Hippocampal formation (tissue), 2 donors: ENCODE data around the gene DACH1.
"Not testable (repeated sequence)": the region's sequence is repeated elsewhere in the genome, so short reads cannot be mapped to it uniquely, and the experiment has no call there.

ENCODE experiments used
- DNase-seq, 2 donors: peaks; one replicate each; lab custom pipeline; 2025; lab: John Stamatoyannopoulos, UW

DACH1 gene

GRCh38 chr13:71828564-71828963 is 38.4 kb downstream of the DACH1 start:
- DNase-seq, result no peak

DNA sequence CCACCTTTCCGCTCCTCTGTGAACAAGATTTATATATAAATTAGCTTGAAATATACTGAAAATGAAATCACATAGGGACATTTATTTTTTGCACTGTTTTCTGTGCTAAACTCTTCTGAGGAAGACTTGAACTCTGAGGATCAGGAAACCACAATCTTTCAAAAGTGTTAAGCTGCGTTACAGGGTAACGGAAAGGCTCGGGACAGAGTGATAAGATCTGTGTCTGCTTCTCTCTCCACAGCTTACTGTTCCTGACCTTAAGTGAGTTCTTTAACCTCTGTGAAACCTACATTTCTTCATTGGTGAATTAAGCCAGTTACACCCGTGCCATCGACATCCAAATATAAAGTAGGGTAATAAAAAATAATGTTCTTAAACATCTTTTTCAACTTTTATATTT is 38.9 kb downstream of the DACH1 start:
- no peak for DNase-seq

DNA sequence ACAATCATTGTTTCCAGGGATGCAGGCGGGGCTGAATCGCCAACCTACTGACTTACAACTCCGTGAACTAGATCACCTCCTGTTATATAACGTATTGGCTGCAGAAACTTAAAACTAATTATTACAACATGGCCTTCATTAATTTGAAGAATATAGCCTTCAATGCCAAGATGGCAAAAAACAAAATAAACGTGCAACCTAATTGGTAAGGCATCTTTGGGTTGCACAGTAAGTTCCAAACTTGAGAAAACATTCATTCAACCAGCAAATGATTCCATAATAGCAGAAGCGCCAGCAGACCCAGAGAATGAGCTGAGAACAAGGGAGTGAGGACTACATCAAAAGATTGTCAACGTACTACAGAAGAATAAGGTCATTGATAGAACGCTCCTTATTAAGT is 39.8 kb downstream of the DACH1 start:
- no peak for DNase-seq

GRCh38 chr13:71820699-71821098 is 46.3 kb downstream of the DACH1 start:
- DNase-seq, result no peak

GRCh38 chr13:71817335-71817734 is 49.7 kb downstream of the DACH1 start:
- DNase-seq, result no peak

DNA sequence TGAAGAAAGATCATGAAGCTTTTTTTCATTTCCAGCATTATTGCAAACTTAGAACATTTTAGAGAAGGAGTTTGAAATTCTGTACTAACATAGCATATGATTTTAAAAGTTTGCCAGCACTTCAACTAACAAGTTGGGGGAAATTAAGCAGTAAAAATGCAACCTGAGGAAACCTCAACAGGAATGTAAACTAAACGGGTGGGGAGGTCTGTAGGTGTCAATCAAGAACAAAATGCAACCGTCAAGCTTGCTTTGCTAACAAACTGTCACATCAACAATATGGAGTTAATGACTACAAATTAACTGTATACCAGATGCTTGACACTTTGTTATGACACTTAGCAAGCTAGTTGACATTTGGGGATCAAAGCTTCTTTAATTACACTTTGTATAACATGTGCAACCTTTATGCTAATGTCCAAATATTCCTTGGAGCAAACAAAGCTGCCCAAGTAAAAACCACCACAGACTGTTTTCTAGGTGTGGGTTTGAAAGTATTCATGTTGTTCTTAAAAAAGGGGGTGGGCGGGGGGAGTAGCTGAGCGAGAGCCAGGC is 52.1 kb downstream of the DACH1 start:
- DNase-seq, result no peak

DNA sequence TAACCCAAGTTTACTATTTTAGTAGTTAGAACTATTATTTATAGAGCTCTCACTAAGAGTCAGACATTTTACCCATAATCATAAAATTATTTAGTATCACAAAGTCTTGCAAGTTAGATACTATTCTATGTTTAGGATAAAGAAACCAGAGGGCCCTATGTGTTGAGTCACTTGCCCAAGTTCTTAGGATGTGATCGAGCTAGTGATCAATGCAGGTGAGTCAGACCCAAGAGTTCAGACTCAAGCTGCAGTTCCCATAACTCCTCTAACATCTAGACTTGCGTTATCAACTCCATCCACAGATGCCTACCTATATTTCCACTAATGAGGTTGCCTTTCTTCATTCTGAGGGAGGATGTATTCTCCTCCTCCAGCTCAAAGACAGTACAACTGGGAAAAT is 53.8 kb downstream of the DACH1 start:
- no peak for DNase-seq

GRCh38 chr13:71811344-71811743 is 55.7 kb downstream of the DACH1 start:
- DNase-seq, result no peak

DNA sequence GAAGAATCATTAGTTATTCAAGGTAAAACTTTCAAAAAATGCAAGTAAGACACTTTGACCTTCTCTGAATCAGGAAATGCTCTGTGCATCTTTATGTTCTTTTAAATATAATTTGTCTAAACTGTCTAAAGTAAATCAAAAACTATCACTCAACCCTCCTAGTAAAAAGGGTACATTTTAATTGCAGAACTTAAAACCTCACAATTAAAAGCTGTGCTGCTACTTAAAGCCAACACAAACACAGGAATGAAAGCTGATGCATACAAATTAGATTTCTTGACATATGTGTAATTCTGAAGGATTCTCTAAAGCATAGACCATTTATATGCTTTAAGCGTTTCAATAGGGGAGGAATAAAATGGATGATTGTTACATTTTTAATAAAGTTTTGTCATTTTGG is 58.3 kb downstream of the DACH1 start:
- no peak for DNase-seq

- no peak for DNase-seq
Observed at GRCh38 chr13:71806886-71807285, 60.1 kb downstream of the DACH1 start.

DNA sequence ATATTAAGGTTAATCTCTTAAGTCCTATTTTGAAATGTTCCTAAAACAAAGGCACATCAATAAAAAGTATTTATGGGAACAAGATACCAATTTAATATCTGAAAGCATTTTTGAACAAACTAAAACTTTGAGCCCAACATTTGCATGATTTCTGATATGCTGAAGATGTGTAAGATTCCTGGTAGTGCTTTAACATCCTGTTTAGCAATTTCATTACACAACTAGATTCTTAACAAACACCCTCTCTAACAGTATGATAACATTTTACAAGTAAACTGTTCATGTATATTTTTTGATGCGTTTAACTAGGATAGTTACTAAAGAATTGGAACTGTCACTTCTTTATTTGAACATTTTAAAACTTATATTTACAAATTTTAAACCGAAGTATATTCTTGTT is 63.9 kb downstream of the DACH1 start:
- no peak for DNase-seq

GRCh38 chr13:71801781-71802180 is 65.2 kb downstream of the DACH1 start:
- no peak for DNase-seq

- DNase-seq, result no peak
Observed at GRCh38 chr13:71801165-71801760, 65.7 kb downstream of the DACH1 start.

- DNase-seq, result no peak
Observed at GRCh38 chr13:71799324-71799723, 67.7 kb downstream of the DACH1 start.

- no peak for DNase-seq
Observed at GRCh38 chr13:71798707-71799106, 68.3 kb downstream of the DACH1 start.

- DNase-seq, result no peak
Observed at GRCh38 chr13:71797517-71797916, 69.5 kb downstream of the DACH1 start.

DNA sequence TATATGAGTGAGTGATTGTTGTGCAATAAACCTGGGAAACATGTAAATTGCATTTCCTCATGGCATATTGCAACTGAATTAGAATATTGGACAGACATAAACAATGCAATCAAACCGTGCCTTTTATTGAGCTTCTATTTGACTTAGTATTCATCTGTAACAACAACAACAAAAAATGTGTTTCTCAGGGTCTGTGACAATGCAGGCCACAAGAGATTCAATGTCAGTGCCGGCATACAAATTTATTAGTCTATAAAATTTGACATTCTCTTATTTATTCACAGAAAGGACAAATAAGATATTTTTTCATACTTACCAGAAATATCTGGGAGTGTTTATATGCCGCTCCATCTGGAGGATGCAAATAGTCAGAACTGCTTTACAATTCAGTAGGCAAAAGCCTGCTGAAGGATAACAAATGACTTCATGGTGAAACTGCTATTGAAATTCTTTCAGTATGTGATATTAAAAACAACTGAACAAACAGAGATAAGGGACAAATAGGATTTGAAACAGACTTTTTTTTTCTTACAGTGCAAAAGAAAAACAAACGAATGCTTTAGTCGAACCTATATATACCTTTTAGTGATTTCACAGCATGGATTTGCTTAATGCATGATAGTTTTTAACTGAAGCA is 77.2 kb downstream of the DACH1 start:
- DNase-seq, result no peak

- no peak for DNase-seq
Observed at GRCh38 chr13:71789037-71789436, 78.0 kb downstream of the DACH1 start.

DNA sequence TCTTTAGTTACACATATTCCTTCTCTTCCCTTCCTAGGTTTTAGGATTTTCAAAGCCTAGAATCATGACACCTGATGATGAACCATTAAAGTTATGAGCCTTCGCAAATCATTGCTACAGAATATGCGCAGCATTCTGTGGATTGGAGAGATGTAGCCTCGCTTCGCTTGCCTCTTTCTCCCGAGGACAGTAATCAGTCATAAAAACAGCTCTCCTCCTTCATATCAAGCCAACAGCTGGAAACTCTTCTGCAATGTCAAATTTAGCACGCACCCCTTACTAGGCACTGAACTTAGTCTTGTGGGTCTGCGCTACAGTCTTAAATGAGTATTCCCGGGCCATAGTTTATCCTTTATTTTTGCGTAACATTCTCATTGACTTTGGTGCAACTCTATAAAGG is 79.6 kb downstream of the DACH1 start:
- no peak for DNase-seq

- no peak for DNase-seq
Observed at GRCh38 chr13:71786875-71787274, 80.1 kb downstream of the DACH1 start.

GRCh38 chr13:71785361-71785760 is 81.6 kb downstream of the DACH1 start:
- no peak for DNase-seq

- no peak for DNase-seq
Observed at GRCh38 chr13:71780546-71780945, 86.5 kb downstream of the DACH1 start.

- DNase-seq, result not testable (repeated sequence)
Observed at GRCh38 chr13:71778998-71779397, 88.0 kb downstream of the DACH1 start.

GRCh38 chr13:71775966-71776365 is 91.0 kb downstream of the DACH1 start:
- no peak for DNase-seq
